ENCODE results near the gene MDH1B. TPM values are rescaled to one million over a fixed set of nuclear protein-coding genes. Genes with fewer than 3 reads are reported as not detected.

The MDH1B gene
- total and polyA plus RNA-seq, 2 donors (not counting 3 experiments of a cell fraction or from before 2014, with no cell fraction given) = 0.29 TPM; not detected in 1

DNA sequence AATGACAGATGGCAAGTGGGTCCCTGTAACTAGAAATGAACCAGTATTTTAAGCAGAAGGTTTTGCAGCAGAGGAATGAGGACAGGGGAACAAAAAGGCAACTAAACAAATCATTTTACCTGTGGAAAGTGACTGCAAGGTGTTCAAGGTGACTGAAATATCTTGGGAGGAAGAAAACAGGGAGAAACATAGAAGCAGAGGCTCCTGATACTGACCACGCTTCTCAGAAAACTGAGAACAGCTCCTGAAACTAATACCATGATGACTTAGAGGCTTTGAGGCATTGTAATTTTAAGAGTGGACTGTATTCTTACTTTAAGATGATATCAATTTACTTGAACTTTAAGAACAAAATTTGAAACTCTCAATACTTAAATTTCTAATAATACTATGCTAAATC, 46.8 kb downstream of the MDH1B start, which contains the start of gene DYTN:
TSS of gene DYTN (minus strand) at position 101 of the 400 bp plus-strand sequence. CDS start 117 bp downstream, outside the sequence.
- H3K9me3 ChIP-seq (replicated peaks; ENCODE audit: control insufficient read depth, insufficient read depth, low read length) = no peaks in the 10 kb centered on the region
- H3K4me2 ChIP-seq (ENCODE audit: insufficient read depth, low read length) = no peak within 1 kb of the TSS
- no peaks in the 10 kb centered on the region for H3K9me1 ChIP-seq (replicated peaks; ENCODE audit: control insufficient read depth, extremely low read depth, insufficient read depth, low read length)
- dilution Hi-C loops (cut with MboI; ENCODE audit: extremely low pct_ligation_motif_present, low sequenced_read_pairs) = no loop called here
- H3K36me3 ChIP-seq (ENCODE audit: control insufficient read depth in 2 of 2, extremely low read depth in 1 of 2, insufficient read depth in 2 of 2, low read length in 2 of 2) = no peaks in the 10 kb centered on the region
- no peak for DNase-seq (ENCODE audit: low read depth, low spot score)
- H3K79me2 ChIP-seq (ENCODE audit: control insufficient read depth, insufficient read depth, low read length) = no peaks in the 10 kb centered on the region
- BruUV-seq (replicated peaks) = no TSS peak
- H3K4me3 ChIP-seq (replicated peaks in 1 of 3; ENCODE audit: insufficient read depth in 1 of 3, low read depth in 1 of 3, low read length in 3 of 3) = no peak within 1 kb of the TSS
- no peaks in the 10 kb centered on the region for H3K4me1 ChIP-seq (ENCODE audit: control insufficient read depth, extremely low read depth, insufficient read depth, low read length)
- CTCF ChIA-PET = no interaction called here
- TF ChIP-seq POLR2AphosphoS5 (IDR thresholded peaks at IDR 0.05; ENCODE audit: insufficient read depth, low read depth, low read length) (no peak), JUN (IDR thresholded peaks at IDR 0.05; ENCODE audit: borderline replicate concordance, insufficient read depth, insufficient read length, low read depth) (no peak), GATA2 (IDR thresholded peaks at IDR 0.05; ENCODE audit: insufficient read depth, insufficient read length, low read depth, low read length) (no peak), MYC (IDR thresholded peaks at IDR 0.05; ENCODE audit: low read depth, low read length) (no peak), EZH2 (IDR thresholded peaks at IDR 0.05; ENCODE audit: borderline replicate concordance, low read depth, low read length, severe bottlenecking) (no peak), CTCF (IDR thresholded peaks at IDR 0.05; ENCODE audit: extremely low read depth in 1 of 2, insufficient read depth in 1 of 2, low read depth in 1 of 2, low read length in 2 of 2) (no peak), POLR2A (IDR thresholded peaks at IDR 0.05; ENCODE audit: low read depth, low read length) (no peak), FOS (IDR thresholded peaks at IDR 0.05; ENCODE audit: borderline replicate concordance, insufficient read depth, low read length) (no peak)
- TF ChIP-seq, protein P1, sequence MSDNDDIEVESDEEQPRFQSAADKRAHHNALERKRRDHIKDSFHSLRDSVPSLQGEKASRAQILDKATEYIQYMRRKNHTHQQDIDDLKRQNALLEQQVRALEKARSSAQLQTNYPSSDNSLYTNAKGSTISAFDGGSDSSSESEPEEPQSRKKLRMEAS (IDR thresholded peaks at IDR 0.05; ENCODE audit: insufficient read depth, insufficient read length) = no peak
- no peak within 1 kb of the TSS for H3K9ac ChIP-seq (replicated peaks; ENCODE audit: extremely low read depth, insufficient read depth, low read length)
- POLR2A ChIA-PET = no interaction called here
- intact Hi-C loops (cut with micrococcal nuclease) = no loop called here
- no peaks in the 10 kb centered on the region for H4K20me1 ChIP-seq (replicated peaks; ENCODE audit: control insufficient read depth, extremely low read depth, insufficient read depth, low read length)
- no peak within 1 kb of the TSS for H2AFZ ChIP-seq (ENCODE audit: low read depth, low read length)
- H3K27ac ChIP-seq (ENCODE audit: insufficient read depth, low read depth, low read length) = no peak within 1 kb of the TSS
- H3K27me3 ChIP-seq (ENCODE audit: control insufficient read depth in 2 of 2, insufficient read depth in 2 of 2, low read length in 2 of 2) = peaks cover 0 to 7% of the 10 kb centered on the region in 2 experiments
- no peak for FAIRE-seq
